Embryonic facial prominence (tissue), 1 donor: Measurements from ENCODE around the gene UGT1A8.
"Not testable (repeated sequence)": the region's sequence is repeated elsewhere in the genome, so short reads cannot be mapped to it uniquely, and the experiment has no call there.

Experiments used
- DNase-seq: peaks from one replicate; pipeline ENCODE4 v3.0.0-alpha.2; 2016; ENCODE audit errors: extremely low spot score

Gene UGT1A8

DNA sequence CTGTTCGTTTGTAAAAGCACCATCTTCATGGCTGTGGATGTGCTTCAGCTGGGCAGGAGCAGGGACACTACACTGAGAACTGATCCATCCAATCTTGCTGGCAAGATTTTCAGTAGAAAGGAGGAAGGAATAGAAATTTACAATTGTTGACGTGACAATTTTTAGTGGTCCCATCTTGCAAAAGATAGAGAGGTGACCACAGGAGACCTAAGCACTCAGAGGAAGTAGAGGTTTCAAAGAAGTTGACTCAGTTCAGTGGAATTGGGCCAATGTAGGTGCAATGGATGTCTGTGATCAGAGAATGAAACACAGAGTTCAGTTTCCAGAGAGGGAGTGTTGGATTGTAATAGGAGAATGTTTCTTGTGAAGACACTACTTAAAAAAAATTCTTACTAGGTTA is 96.7 kb downstream of the UGT1A8 start:
- DNase-seq, result no peak

DNA sequence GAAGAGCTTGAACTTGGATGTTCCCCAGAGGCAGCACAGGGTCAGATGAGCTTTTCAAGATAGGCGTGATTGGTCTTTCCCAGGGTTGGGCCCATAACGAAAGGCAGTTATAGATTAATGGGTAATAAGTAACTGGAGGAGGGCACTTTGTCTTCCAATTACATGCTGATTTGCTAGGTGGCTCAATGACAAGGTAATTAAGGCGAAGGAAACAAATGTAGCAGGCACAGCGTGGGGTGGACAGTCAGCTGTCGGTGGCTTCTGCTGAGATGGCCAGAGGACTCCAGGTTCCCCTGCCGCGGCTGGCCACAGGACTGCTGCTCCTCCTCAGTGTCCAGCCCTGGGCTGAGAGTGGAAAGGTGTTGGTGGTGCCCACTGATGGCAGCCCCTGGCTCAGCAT is 101.1 kb downstream of the UGT1A8 start, which contains the start of gene UGT1A4:
TSS of gene UGT1A4 (plus strand) at position 185 of the 400 bp plus-strand sequence. CDS start at position 270, 85 bp downstream.
- no peak for DNase-seq

DNA sequence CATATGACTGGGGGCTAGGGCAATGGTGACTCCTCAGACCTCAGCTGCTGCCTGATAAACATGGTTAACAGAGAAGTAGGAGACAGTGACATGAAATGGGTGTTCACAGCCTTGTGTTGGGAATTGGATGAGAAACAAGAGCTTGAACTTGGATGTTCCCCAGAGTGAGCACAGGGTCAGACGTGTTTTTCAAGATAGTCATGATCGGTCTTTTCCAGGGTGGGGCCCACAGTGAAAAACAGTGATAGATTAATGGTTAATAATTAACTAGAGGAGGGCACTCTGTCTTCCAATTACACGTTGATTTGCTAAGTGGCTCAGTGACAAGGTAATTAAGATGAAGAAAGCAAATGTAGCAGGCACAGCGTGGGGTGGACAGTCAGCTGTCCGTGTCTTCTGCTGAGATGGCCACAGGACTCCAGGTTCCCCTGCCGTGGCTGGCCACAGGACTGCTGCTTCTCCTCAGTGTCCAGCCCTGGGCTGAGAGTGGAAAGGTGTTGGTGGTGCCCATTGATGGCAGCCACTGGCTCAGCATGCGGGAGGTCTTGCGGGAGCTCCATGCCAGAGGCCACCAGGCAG is 111.4 kb downstream of the UGT1A8 start, which contains the start of gene UGT1A3:
TSS of gene UGT1A3 (plus strand) at position 320 of the 579 bp plus-strand sequence. CDS start at position 405, 85 bp downstream.
- no peak for DNase-seq

DNA sequence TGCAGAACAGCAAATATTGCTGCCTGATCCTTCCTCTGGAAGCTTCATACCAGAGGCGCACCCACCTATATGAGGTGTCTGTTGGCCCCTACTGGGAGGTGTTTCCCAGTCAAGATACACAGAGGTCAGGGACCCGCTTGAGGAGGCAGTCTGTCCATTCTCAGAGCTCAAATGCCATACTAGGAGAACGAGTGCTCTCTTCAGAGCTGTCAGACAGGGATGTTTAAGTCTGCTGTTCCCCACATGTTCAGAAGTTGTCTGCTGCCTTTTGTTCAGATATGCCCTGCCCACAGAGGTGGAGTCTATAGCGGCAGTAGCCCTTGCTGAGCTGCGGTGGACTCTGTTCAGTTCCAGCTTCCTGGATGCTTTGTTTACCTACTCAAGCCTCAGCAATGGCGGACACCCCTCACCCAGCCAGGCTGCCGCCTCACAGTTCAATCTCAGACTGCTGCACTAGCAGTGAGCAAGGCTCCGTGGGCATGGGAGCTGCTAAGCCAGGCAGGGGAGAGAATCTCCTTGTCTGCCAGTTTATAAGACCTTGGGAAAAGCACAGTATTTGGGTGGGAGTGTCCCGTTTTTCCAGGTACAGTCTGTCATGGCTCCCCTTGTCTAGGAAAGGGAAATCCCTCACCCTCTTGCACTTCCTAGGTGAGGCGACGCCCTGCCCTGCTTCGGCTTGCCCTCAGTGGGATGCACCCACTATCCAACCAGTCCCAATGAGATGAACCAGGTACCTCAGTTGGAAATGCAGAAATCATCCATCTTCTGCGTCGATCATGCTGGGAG is 119.6 kb downstream of the UGT1A8 start:
- DNase-seq, result not testable (repeated sequence)

DNA sequence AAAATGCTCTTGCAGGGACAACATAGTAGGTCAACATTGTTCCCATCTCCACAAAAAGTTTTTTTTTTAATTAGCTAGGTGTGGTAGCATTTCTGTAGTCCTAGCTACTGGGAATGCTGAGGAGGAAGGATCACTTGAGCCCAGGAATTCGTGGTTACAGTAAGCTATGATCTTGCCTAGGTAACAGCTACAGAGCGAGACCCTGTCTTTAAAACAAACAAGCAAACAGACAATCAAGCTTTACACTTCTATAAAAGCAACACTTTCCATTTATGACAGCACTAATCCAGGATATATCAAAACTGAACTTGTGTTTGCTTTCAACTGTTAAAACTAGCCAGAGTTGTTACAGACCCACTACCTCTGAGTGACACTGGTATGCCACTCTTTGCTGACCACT is 123.4 kb downstream of the UGT1A8 start:
- DNase-seq, result no peak

DNA sequence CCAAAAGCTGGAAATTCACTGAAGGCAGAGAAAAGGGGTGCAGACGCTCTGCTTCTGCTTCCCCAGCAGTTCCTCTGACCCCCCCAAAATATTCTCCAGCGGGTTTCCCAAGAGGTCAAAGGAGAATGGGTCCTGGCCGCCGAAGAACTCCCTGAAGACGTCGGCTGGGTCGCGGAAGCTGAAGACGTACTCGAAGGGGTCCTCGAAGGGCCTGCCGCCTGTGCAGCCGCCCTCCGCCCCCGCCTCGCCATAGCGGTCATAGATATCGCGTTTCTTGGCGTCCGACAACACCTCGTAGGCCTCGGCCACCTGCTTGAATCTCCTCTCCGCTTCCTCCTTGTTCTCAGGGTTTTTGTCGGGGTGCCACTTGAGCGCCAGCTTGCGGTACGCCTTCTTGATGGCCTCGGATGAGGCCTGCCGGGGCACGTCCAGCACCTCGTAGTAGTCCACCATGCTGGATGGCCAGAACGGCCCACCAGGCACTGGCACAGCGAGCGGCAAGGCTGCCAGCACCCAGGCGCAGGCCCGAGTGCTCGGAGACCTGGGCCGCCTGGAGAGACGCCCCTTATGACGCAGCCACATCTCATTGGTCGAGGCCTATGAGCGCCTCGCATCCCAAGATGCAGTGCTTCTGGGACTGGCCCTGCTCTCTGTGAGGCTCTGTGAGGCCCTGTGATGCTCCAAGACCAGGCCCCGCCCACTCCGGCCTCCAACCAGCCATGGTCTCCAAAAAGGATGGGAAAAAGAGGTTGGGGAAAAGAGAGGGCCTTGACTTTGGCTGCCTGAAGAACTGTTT is 126.2 kb downstream of the UGT1A8 start:
- no peak for DNase-seq

DNA sequence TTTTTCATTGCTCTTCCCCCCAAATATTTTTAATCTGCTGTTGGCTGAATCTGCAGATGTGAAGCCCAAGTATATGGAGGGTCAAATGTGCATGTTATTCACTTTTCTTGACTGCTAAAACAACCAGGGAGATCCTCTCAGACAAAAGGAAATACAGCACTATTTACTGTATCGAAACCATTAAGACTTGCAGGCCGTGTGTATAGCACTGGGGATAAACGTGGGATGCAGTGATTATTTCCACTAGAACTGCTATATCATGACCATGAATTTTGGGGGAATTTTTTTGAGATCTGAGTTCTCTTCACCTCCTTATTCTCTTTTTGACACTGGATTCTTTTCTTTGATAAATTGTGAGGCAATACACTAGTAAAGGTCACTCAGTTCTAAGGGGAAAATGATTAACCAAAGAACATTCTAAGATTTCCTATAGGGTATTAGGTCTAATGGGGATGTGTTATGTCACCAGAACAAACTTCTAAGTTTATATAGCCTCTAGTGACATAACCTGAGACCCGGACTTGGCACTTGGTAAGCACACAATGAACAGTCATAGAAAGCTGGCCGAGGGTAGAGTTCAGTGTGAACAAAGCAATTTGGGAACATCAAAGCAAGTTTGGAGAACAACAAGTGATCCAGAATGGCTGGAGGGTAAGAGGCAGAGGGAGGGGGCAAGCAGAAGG is 127.8 kb downstream of the UGT1A8 start:
- no peak for DNase-seq

DNA sequence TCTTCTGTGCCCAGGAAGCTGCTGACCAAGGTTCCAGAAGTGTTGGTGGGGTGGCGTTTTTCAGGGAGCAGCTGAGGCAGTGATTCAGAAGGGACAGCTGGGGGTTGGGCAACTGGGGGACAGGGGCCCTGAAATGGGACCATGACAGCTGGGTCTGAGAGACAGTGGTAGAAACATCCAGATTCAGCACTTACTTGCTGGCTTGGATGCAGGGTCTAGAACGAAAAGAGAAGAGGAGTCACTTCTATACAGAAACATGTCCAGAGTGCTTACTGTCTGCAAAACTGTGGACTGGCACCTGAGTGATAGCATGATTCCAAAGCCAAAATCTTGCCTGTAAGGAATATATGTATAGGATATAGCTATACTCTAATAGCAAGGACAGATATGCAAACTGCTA is 128.4 kb downstream of the UGT1A8 start:
- not testable (repeated sequence) for DNase-seq

DNA sequence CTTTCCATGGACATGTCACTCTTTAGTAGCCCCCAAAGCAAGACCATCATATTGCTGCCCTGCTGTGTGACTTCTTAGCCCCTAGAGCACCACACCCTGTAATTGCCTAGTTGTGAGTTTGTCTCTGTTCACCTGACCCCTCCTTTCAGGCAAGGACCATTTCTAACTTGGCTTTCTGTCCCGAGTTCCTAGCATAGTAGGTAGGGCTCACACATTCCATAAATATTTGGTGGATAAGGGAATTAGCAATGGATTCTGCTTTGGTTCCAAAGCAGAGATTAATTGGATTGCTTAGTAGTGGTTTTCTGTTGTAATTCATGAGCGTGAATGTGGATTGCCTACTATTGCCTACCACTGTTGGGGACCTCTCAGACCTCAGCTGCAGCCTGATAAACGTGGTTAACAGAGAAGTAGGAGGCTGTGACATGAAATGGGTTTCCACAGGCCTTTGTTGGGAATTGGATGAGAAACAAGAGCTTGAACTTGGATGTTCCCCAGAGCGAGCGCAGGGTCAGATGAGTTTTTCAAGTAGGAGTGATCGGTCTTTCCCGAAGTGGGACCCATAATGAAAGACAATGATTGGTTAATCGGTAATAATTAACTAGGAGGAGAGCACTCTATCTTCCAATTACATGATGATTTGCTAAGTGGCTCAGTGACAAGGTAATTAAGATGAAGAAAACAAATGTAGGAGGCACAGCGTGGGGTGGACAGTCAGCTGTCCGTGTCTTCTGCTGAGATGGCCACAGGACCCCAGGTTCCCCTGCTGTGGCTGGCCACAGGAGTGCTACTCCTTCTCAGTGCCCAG is 129.2 kb downstream of the UGT1A8 start:
- no peak for DNase-seq

DNA sequence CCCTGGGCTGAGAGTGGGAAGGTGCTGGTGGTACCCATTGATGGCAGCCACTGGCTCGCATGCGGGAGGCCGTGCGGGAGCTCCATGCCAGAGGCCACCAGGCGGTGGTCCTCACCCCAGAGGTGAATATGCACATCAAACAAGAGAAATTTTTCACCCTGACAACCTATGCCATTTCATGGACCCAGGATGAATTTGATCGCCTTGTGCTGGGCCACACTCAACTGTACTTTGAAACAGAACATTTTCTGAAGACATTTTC is 129.8 kb downstream of the UGT1A8 start:
- no peak for DNase-seq

DNA sequence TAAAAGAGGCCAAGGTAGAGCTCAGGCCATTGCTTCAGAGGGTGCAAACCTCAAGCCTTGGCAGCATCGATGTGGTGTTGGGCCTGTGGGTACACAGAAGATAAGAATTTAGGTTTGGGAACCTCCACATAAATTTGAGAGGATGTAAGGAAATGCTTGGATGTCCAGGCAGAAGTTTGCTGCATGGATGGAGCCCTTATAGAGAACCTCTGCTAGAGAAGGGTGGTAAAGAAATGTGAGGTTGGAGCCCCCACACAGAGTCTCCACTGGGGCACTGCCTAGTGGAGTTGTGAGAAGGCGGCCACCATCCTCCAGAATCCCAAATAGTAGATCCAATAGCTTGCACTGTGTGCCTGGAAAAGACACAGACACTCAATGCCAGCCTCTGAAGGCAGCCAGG is 133.3 kb downstream of the UGT1A8 start:
- not testable (repeated sequence) for DNase-seq

DNA sequence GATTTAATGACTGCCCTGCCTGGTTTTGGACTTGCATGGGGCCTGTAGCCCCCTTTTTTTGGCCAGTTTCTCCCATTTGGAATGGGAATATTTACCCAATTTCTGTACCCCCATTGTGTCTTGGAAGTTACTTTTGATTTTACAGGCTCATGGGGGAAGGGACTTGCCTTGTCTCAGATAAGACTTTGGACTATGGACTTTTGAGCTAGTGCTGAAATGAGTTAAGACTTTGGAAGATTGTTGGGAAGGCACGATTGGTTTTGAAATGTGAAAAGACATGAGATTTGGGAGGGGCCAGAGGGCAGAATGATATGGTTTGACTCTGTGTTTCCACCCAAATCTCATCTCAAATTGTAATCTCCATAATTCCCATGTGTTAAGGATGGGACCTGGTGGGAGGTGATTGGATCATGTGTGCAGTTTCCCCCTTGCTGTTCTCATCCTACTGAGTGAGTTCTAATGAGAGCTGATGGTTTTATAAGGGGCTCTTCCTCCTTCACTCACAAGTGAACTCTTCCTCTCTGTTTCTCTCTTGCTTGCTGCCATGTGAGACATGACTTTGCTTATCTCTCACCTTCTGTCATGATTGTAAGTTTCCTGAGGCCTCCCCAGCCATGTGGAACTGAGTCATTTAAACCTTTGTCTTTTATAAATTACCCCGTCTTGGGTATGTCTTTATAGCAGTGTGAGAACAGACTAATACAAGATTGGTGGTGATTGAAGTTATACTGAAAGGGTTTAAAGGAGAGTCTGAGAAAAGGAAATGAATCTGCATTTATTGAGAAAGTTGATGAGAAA is 134.0 kb downstream of the UGT1A8 start:
- DNase-seq, result not testable (repeated sequence)

DNA sequence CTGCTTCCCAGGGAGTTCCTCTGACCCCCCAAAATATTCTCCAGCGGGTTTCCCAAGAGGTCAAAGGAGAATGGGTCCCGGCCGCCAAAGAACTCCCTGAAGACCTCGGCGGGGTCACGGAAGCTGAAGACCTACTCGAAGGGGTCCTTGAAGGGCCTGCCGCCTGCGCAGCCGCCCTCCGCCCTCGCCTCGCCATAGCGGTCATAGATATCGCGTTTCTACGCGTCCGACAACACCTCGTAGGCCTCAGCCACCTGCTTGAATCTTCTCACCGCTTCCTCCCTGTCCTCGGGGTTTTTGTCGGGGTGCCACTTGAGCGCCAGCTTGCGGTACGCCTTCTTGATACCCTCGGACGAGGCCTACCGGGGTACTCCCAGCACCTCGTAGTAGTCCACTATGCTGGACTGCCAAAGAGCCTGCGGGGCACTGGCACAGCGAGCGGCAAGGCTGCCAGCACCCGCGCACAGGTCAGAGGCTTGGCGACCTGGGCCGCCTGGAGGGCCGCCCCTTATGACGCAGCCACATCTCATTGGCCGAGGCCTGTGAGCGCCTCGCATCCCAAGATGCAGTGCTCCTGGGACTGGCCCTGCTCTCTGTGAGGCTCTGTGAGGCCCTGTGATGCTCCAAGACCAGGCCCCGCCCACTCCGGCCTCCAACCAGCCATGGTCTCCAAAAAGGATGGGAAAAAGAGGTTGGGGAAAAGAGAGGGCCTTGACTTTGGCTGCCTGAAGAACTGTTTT is 137.6 kb downstream of the UGT1A8 start:
- no peak for DNase-seq

DNA sequence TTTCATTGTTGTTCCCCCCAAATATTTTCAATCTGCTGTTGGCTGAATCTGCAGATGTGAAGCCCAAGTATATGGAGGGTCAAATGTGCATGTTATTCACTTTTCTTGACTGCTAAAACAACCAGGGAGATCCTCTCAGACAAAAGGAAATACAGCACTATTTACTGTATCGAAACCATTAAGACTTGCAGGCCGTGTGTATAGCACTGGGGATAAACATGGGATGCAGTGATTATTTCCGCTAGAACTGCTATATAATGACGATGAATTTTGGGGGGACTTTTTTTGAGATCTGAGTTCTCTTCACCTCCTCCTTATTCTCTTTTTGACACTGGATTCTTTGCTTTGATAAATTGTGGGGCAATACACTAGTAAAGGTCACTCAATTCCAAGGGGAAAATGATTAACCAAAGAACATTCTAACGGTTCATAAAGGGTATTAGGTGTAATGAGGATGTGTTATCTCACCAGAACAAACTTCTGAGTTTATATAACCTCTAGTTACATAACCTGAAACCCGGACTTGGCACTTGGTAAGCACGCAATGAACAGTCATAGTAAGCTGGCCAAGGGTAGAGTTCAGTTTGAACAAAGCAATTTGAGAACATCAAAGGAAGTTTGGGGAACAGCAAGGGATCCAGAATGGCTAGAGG is 139.1 kb downstream of the UGT1A8 start:
- no peak for DNase-seq

DNA sequence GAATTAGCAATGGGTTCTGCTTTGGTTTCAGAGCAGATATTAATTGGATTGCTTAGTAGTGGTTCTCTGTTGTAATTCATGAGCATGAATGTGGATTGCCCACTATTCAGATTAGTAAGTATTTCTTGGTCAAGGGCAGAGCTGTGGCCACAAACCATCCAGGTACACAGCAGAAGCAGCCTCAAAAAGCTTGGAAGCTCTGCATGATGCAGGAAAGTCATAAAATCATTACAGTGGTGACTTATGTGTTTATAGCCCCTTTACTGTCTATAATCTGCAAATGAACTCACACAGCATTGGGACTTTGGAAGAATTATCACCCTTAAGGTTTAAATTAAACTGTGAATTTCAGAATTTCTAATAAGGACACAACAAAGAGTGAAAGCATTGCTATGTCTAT is 140.7 kb downstream of the UGT1A8 start:
- no peak for DNase-seq

DNA sequence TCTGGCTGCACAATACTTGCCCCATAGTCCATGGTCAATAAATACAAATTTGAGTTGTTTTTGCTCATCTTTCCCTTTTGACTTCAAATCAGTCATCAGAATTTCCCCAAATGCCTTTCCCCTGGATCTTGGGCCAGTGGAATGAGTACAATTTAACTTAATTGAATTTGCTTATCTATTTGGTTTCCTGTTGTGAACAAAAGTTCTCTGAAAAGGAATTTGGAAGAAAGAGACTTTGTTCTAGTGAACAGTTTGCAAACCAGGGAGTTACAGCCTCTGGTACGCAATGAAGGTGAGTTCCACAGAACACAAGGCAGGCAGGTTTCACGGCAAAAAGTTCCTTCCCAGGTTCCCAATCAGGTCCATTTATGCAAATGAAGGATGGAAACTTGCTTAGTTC is 141.4 kb downstream of the UGT1A8 start:
- no peak for DNase-seq

DNA sequence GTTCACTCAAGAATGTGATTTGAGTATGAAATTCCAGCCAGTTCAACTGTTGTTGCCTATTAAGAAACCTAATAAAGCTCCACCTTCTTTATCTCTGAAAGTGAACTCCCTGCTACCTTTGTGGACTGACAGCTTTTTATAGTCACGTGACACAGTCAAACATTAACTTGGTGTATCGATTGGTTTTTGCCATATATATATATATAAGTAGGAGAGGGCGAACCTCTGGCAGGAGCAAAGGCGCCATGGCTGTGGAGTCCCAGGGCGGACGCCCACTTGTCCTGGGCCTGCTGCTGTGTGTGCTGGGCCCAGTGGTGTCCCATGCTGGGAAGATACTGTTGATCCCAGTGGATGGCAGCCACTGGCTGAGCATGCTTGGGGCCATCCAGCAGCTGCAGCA is 142.6 kb downstream of the UGT1A8 start, which contains the start of gene UGT1A1:
TSS of gene UGT1A1 (plus strand) at position 228 of the 400 bp plus-strand sequence. CDS start at position 246, 18 bp downstream.
- no peak for DNase-seq

DNA sequence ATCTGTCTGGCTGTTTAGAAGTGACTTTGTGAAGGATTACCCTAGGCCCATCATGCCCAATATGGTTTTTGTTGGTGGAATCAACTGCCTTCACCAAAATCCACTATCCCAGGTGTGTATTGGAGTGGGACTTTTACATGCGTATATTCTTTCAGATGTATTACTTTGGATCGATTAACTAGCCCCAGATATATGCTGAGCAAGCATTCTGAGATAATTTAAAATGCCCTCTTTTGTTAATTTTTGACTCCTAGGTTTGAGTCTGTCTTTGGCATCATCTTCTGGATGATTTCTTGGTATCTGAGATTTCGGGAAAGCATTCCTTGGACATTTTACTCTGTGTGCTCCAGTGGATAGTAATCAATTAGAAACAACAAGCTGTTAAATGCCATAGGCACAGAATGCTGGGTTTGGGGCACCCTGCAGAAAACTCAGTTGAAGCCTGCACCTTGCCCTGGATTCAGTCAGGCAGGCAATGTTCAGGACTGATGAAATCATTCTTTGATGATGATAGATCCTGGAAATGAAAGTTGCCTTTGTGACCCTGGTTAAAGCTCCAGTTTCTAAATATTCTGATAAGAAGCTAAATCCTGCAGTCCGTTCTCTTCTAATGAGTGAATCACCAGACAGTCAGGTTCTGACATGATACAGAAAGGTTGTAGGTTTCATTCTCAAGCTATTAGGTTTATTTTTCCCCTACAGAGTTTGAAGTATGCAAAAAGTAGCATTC is 143.8 kb downstream of the UGT1A8 start:
- no peak for DNase-seq
